Neuronal stem cell (in vitro differentiated cells): ENCODE results near the gene GGACT.

Experiments used
- DNase-seq: peaks from one replicate; pipeline ENCODE4 v3.0.0-alpha.2; 2013; ENCODE audit warnings: low spot score
- H2AFZ ChIP-seq: one replicate; pipeline ENCODE4 v1.6.1; 2013; ENCODE audit warnings: mild to moderate bottlenecking, low read length, inconsistent platforms
- H2AK5ac ChIP-seq: 2 replicates; pipeline ENCODE4 v1.6.1; 2013; ENCODE audit warnings: low read depth, mild to moderate bottlenecking, inconsistent platforms, low read length, moderate library complexity, mixed read lengths
- H2BK120ac ChIP-seq: 2 replicates; pipeline ENCODE4 v1.6.1; 2013; ENCODE audit warnings: low read depth, mild to moderate bottlenecking, inconsistent platforms, low read length, moderate library complexity, mixed read lengths
- H2BK12ac ChIP-seq: one replicate; pipeline ENCODE4 v1.6.1; 2013; ENCODE audit warnings: low read length, inconsistent platforms
- H2BK15ac ChIP-seq: 2 replicates; pipeline ENCODE4 v1.6.1; 2013; ENCODE audit warnings: mild to moderate bottlenecking, low read length, inconsistent platforms, mixed read lengths
- H2BK5ac ChIP-seq: one replicate; pipeline ENCODE4 v1.6.1; 2013; ENCODE audit warnings: inconsistent platforms, mild to moderate bottlenecking, low read length, moderate library complexity
- H3K14ac ChIP-seq: one replicate; pipeline ENCODE4 v1.6.1; 2013; ENCODE audit warnings: low read length, inconsistent platforms
- H3K18ac ChIP-seq: 2 replicates; pipeline ENCODE4 v1.6.1; 2013; ENCODE audit warnings: low read length, inconsistent platforms
- H3K23ac ChIP-seq: 2 replicates; pipeline ENCODE4 v1.6.1; 2013; ENCODE audit warnings: low read depth, mild to moderate bottlenecking, mixed read lengths, low read length, inconsistent platforms; ENCODE audit not compliant: poor library complexity
- H3K27ac ChIP-seq: replicated peaks from 3 replicates; pipeline ENCODE4 v1.5.1; 2013; ENCODE audit warnings: low read length, inconsistent platforms
- H3K27me3 ChIP-seq, 3 experiments: 2 replicates each; pipeline ENCODE4 v1.6.1; 2013; ENCODE audit warnings: low read length in 3 of 3, mild to moderate bottlenecking in 2 of 3, inconsistent platforms in 1 of 3, low read depth in 1 of 3, mixed read lengths in 1 of 3, moderate library complexity in 1 of 3; ENCODE audit not compliant: control insufficient read depth in 3 of 3, insufficient read depth in 3 of 3
- H3K36me3 ChIP-seq, 2 donors: replicated peaks in 1 of 2; 2 replicates each; pipeline ENCODE4 v1.6.1; 2013; ENCODE audit warnings: low read length in 2 of 2; ENCODE audit not compliant: control insufficient read depth in 2 of 2, insufficient read depth in 2 of 2
- H3K4ac ChIP-seq: 2 replicates; pipeline ENCODE4 v1.6.1; 2013; ENCODE audit warnings: inconsistent platforms, mild to moderate bottlenecking, low read length, moderate library complexity
- H3K4me1 ChIP-seq, 2 donors: 1 replicate in 1 of 2; 2 replicates in 1 of 2; pipeline ENCODE4 v1.6.1; 2013; ENCODE audit warnings: low read length in 2 of 2, low read depth in 1 of 2; ENCODE audit not compliant: control insufficient read depth in 2 of 2, insufficient read depth in 1 of 2
- H3K4me2 ChIP-seq: one replicate; pipeline ENCODE4 v1.6.1; 2013; ENCODE audit warnings: mild to moderate bottlenecking, low read length, inconsistent platforms; ENCODE audit not compliant: insufficient read depth, poor library complexity, severe bottlenecking
- H3K4me3 ChIP-seq, 2 donors: 2 replicates each; pipeline ENCODE4 v1.5.1; 2013; ENCODE audit warnings: low read length in 2 of 2, mild to moderate bottlenecking in 2 of 2, inconsistent platforms in 1 of 2, moderate library complexity in 1 of 2
- H3K79me1 ChIP-seq: one replicate; pipeline ENCODE4 v1.6.1; 2013; ENCODE audit warnings: low read depth, mild to moderate bottlenecking, inconsistent platforms, low read length, moderate library complexity
- H3K9ac ChIP-seq: one replicate; pipeline ENCODE4 v1.6.1; 2013; ENCODE audit warnings: mild to moderate bottlenecking, low read depth, low read length, inconsistent platforms; ENCODE audit not compliant: poor library complexity
- H3K9me3 ChIP-seq, 2 donors: replicated peaks in 1 of 2; 2 replicates each; pipeline versions ENCODE3 to v1.6.1; 2013; ENCODE audit warnings: low read length in 2 of 2, mild to moderate bottlenecking in 2 of 2, inconsistent platforms in 1 of 2, low read depth in 1 of 2, mixed read lengths in 1 of 2, moderate library complexity in 1 of 2; ENCODE audit not compliant: control insufficient read depth in 2 of 2, insufficient read depth in 1 of 2
- H4K8ac ChIP-seq: one replicate; pipeline ENCODE4 v1.6.1; 2013; ENCODE audit warnings: low read depth, mild to moderate bottlenecking, inconsistent platforms, low read length, moderate library complexity
- H4K91ac ChIP-seq: one replicate; pipeline ENCODE4 v1.6.1; 2013; ENCODE audit warnings: low read length, low read depth, mild to moderate bottlenecking, inconsistent platforms; ENCODE audit not compliant: poor library complexity
- WGBS, 2 donors: extraction: QIAGEN DNeasy Blood & Tissue Kit; methylation state at CpG; one replicate each; pipeline ENCODE4 v1.1.7; 2013; ENCODE audit warnings: missing lambda C conversion rate in 2 of 2, mixed read lengths in 1 of 2; ENCODE audit not compliant: insufficient read length in 2 of 2, insufficient replicate concordance in 1 of 2; ENCODE audit errors: extremely low coverage in 2 of 2; 5-methylcytosine and 5-hydroxymethylcytosine counted together

GGACT gene

DNA sequence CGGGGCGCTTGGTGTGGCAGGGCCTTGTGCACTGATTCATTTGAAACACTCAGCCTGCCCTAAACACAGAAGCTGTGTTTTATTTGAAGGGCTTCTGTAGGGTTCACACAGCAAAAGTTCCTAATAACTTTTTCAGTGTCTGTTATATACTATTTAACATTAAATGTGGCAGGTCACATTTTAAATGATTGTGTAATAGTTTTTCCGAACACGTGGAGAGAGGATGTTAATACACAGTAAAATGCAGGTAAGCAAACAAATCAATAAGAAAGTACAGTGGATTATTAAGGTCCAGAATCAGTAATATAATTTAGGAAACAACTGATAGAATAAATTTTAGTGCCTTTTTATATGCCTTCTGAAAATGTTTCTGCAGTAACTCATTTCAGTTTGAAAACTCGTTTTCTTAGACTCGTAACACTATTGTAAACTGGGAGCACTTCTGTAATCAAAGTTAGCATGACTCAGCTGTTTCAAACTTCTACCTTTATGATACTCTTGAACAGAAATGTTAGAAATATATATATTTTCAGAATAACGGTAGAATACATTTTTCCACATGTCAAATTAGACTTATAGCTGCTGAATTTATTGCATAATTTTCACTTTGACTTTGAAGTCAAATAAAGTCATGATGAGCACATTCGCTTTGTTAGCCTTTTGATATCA, 70.1 kb downstream of the GGACT start:
- no peak overlapping the region for H3K14ac ChIP-seq
- peaks cover 0 to 7% of the 10 kb centered on the region in 2 donors for H3K36me3 ChIP-seq
- H2BK12ac ChIP-seq: no peak overlapping the region
- no peak overlapping the region for H3K27ac ChIP-seq
- H4K91ac ChIP-seq: no peak overlapping the region
- no peak overlapping the region for H3K9ac ChIP-seq
- no peak overlapping the region for H3K18ac ChIP-seq
- H3K4me2 ChIP-seq: no peak overlapping the region
- H3K4me3 ChIP-seq: no peak overlapping the region
- no peak overlapping the region for H2AK5ac ChIP-seq
- H2BK5ac ChIP-seq: no peak overlapping the region
- no peaks in the 10 kb centered on the region for H3K9me3 ChIP-seq
- no peak overlapping the region for H4K8ac ChIP-seq
- no peaks in the 10 kb centered on the region for H3K27me3 ChIP-seq
- DNase-seq: no peak
- H2BK15ac ChIP-seq: no peak overlapping the region
- H2AFZ ChIP-seq: no peak overlapping the region
- H3K79me1 ChIP-seq: no peaks in the 10 kb centered on the region
- no CpG with 5 or more reads among the region's 8 CpGs for WGBS, 2 donors
- peaks cover 9 to 15% of the 10 kb centered on the region in 2 donors for H3K4me1 ChIP-seq
- H3K23ac ChIP-seq: no peak overlapping the region
- H2BK120ac ChIP-seq: no peak overlapping the region
- no peak overlapping the region for H3K4ac ChIP-seq

- H4K8ac ChIP-seq: no peak overlapping the region
- H3K4ac ChIP-seq: no peak overlapping the region
- H3K18ac ChIP-seq: no peak overlapping the region
- no peak overlapping the region for H3K4me2 ChIP-seq
- no peak overlapping the region for H2AK5ac ChIP-seq
- no peak overlapping the region for H2BK120ac ChIP-seq
- H2BK12ac ChIP-seq: no peak overlapping the region
- no peak for DNase-seq
- H3K4me1 ChIP-seq: peaks cover 9 to 21% of the 10 kb centered on the region in 2 donors
- no peak overlapping the region for H3K27ac ChIP-seq
- no peaks in the 10 kb centered on the region for H3K9me3 ChIP-seq
- no peak overlapping the region for H4K91ac ChIP-seq
- no peak overlapping the region for H2BK15ac ChIP-seq
- no peaks in the 10 kb centered on the region for H3K27me3 ChIP-seq
- peaks cover 0 to 7% of the 10 kb centered on the region in 2 donors for H3K36me3 ChIP-seq
- no peak overlapping the region for H3K14ac ChIP-seq
- H3K79me1 ChIP-seq: no peaks in the 10 kb centered on the region
- no CpG with 5 or more reads among the region's 13 CpGs for WGBS, 2 donors
- no peak overlapping the region for H3K9ac ChIP-seq
- H3K4me3 ChIP-seq: no peak overlapping the region
- no peak overlapping the region for H2BK5ac ChIP-seq
- H3K23ac ChIP-seq: no peak overlapping the region
- H2AFZ ChIP-seq: no peak overlapping the region
Observed at GRCh38 chr13:100517728-100518127, 70.9 kb downstream of the GGACT start.

- Histone ChIP-seq H3K23ac (no peak overlapping the region), H3K18ac (no peak overlapping the region), H3K14ac (no peak overlapping the region), H4K8ac (no peak overlapping the region), H3K36me3 (peaks cover 0 to 7% of the 10 kb centered on the region in 2 donors), H4K91ac (no peak overlapping the region), H2AFZ (no peak overlapping the region), H3K9ac (no peak overlapping the region), H2BK12ac (no peak overlapping the region), H3K27me3 (no peaks in the 10 kb centered on the region), H2BK120ac (no peak overlapping the region), H2BK15ac (no peak overlapping the region), H3K4me3 (no peak overlapping the region), H3K9me3 (no peaks in the 10 kb centered on the region), H2AK5ac (no peak overlapping the region), H2BK5ac (no peak overlapping the region), H3K4me2 (no peak overlapping the region), H3K79me1 (no peaks in the 10 kb centered on the region), H3K4me1 (peaks cover 9 to 19% of the 10 kb centered on the region in 2 donors), H3K27ac (no peak overlapping the region), H3K4ac (no peak overlapping the region)
- WGBS, 2 donors: no CpG with 5 or more reads among the region's 9 CpGs
- DNase-seq: no peak
Observed at GRCh38 chr13:100517135-100517534, 71.5 kb downstream of the GGACT start.

- Histone ChIP-seq H4K8ac (no peak overlapping the region), H4K91ac (no peak overlapping the region), H3K18ac (no peak overlapping the region), H2BK120ac (no peak overlapping the region), H3K27me3 (no peaks in the 10 kb centered on the region), H2BK5ac (no peak overlapping the region), H3K4me3 (no peak overlapping the region), H3K23ac (no peak overlapping the region), H3K79me1 (peaks cover 3% of the 10 kb centered on the region), H3K4me2 (no peak overlapping the region), H2AFZ (no peak overlapping the region), H3K4me1 (peaks cover 3 to 30% of the 10 kb centered on the region in 2 donors), H2BK15ac (no peak overlapping the region), H3K14ac (no peak overlapping the region), H3K4ac (no peak overlapping the region), H2BK12ac (no peak overlapping the region), H3K36me3 (peaks cover 0 to 7% of the 10 kb centered on the region in 2 donors), H3K27ac (no peak overlapping the region), H3K9me3 (no peaks in the 10 kb centered on the region), H2AK5ac (no peak overlapping the region), H3K9ac (no peak overlapping the region)
- no CpG with 5 or more reads among the region's 20 CpGs for WGBS, 2 donors
- DNase-seq: no peak
Observed at GRCh38 chr13:100515410-100515800, 73.2 kb downstream of the GGACT start.
